H1 (cell line): ENCODE measurements around the gene TNP2. TPM values are rescaled to one million over a fixed set of nuclear protein-coding genes. Genes with fewer than 3 reads are reported as not detected.
A peak's percentile ranks its signal among the peaks of the same experiment; 100 is the strongest.

Source experiments
- CTCF ChIA-PET: fragments of 300-600 bp; sonication (Branson Sonifier 250); formaldehyde crosslinking; loops from one replicate; lab custom pipeline; 2021; ENCODE audit not compliant: partially characterized antibody; lab: Charles Lee
- POLR2A ChIA-PET: fragments of 300-600 bp; sonication (Branson Sonifier 250); formaldehyde crosslinking; loops from one replicate; lab custom pipeline; 2021; ENCODE audit warnings: inconsistent platforms; ENCODE audit not compliant: partially characterized antibody; lab: Charles Lee
- DNase-seq, 2 experiments: peaks; one replicate each; pipeline versions ENCODE4 v3.0.0 to v3.0.0-alpha.2; 2010 to 2022; ENCODE audit warnings: low spot score in 2 of 2, low read depth in 1 of 2, mixed read lengths in 1 of 2
- FAIRE-seq: peaks from 2 replicates; lab custom pipeline; 2011; peaks lifted over from hg19 to GRCh38; lab: Jason Lieb, UNC
- H2AFZ ChIP-seq: 2 replicates; pipeline ENCODE4 v1.8.1; 2012; ENCODE audit warnings: low read length, inconsistent platforms
- H2AK5ac ChIP-seq: 2 replicates; pipeline ENCODE4 v1.6.1; 2013; ENCODE audit warnings: low read depth, low read length
- H2BK120ac ChIP-seq: replicated peaks from 2 replicates; pipeline ENCODE3; 2013; ENCODE audit warnings: low read depth, low read length, inconsistent platforms
- H2BK12ac ChIP-seq: 2 replicates; pipeline ENCODE4 v1.6.1; 2013; ENCODE audit warnings: low read depth, low read length
- H2BK15ac ChIP-seq: 2 replicates; pipeline ENCODE4 v1.6.1; 2013; ENCODE audit warnings: low read length
- H2BK20ac ChIP-seq: 2 replicates; pipeline ENCODE4 v1.6.1; 2013; ENCODE audit warnings: low read length
- H2BK5ac ChIP-seq: 2 replicates; pipeline ENCODE4 v1.6.1; 2013; ENCODE audit warnings: low read depth, low read length
- H3K14ac ChIP-seq: 2 replicates; pipeline ENCODE4 v1.6.1; 2013; ENCODE audit warnings: inconsistent platforms; ENCODE audit not compliant: insufficient read length
- H3K18ac ChIP-seq: 2 replicates; pipeline ENCODE4 v1.6.1; 2013; ENCODE audit warnings: low read length; ENCODE audit errors: extremely low read depth
- H3K23ac ChIP-seq: 2 replicates; pipeline ENCODE4 v1.6.1; 2013; ENCODE audit warnings: inconsistent platforms; ENCODE audit not compliant: insufficient read length
- H3K23me2 ChIP-seq: 2 replicates; pipeline ENCODE4 v1.6.1; 2013; ENCODE audit warnings: low read depth, low read length
- H3K27ac ChIP-seq: 2 replicates; pipeline ENCODE4 v1.6.1; 2011; ENCODE audit warnings: low read depth, low read length, inconsistent platforms
- H3K27me3 ChIP-seq, 4 experiments: replicated peaks in 1 of 4; 1 replicate in 1 of 4; 2 replicates in 3 of 4; pipeline versions ENCODE4 v1.6.1 to v1.8.1; 2011 to 2013; ENCODE audit warnings: low read length in 3 of 4, mild to moderate bottlenecking in 3 of 4, inconsistent platforms in 2 of 4, mixed read lengths in 2 of 4, moderate library complexity in 1 of 4; ENCODE audit not compliant: control insufficient read depth in 3 of 4, insufficient read depth in 3 of 4; ENCODE audit errors: extremely low read depth in 1 of 4
- H3K36me3 ChIP-seq, 4 experiments: 2 replicates each; pipeline versions ENCODE4 v1.6.1 to v1.8.1; 2011 to 2013; ENCODE audit warnings: mild to moderate bottlenecking in 4 of 4, low read length in 3 of 4, moderate library complexity in 2 of 4, control low read depth in 1 of 4, inconsistent platforms in 1 of 4; ENCODE audit not compliant: insufficient read depth in 4 of 4, control insufficient read depth in 2 of 4
- H3K4ac ChIP-seq: replicated peaks from 2 replicates; pipeline ENCODE3; 2013; ENCODE audit warnings: low read length, low read depth, mixed read lengths, inconsistent platforms; ENCODE audit not compliant: insufficient read length
- H3K4me1 ChIP-seq, 4 experiments: replicated peaks in 1 of 4; 1 replicate in 1 of 4; 2 replicates in 3 of 4; pipeline versions ENCODE4 v1.6.1 to v1.8.1; 2011 to 2013; ENCODE audit warnings: low read length in 3 of 4, inconsistent platforms in 2 of 4, mixed read lengths in 1 of 4; ENCODE audit not compliant: insufficient read depth in 4 of 4, control insufficient read depth in 3 of 4
- H3K4me2 ChIP-seq, 2 experiments: 2 replicates each; pipeline versions ENCODE4 v1.6.1 to v1.8.1; 2011 to 2013; ENCODE audit warnings: low read depth in 2 of 2, low read length in 2 of 2, control low read depth in 1 of 2, inconsistent platforms in 1 of 2, mild to moderate bottlenecking in 1 of 2; ENCODE audit not compliant: insufficient read depth in 1 of 2
- H3K4me3 ChIP-seq, 4 experiments: fragments of 200-600, 300-600 bp in 1 of 4; sonication (generic), shearing (Covaris generic), sonication (Bioruptor Twin) in 1 of 4; 2 replicates each; pipeline versions ENCODE4 v1.5.1 to v1.8.1; 2011 to 2016; ENCODE audit warnings: low read length in 4 of 4, low read depth in 3 of 4, control low read depth in 2 of 4, inconsistent platforms in 2 of 4, mild to moderate bottlenecking in 2 of 4, mixed read lengths in 1 of 4, moderate library complexity in 1 of 4; ENCODE audit not compliant: insufficient read depth in 2 of 4; ENCODE audit errors: extremely low read depth in 1 of 4
- H3K56ac ChIP-seq: replicated peaks from 2 replicates; pipeline ENCODE3; 2013; ENCODE audit warnings: low read depth, mild to moderate bottlenecking, mixed read lengths, low read length, inconsistent platforms; ENCODE audit not compliant: insufficient read length
- H3K79me1 ChIP-seq: 2 replicates; pipeline ENCODE4 v1.6.1; 2013; ENCODE audit warnings: low read depth, low read length, control low read depth
- H3K79me2 ChIP-seq, 2 experiments: 2 replicates each; pipeline versions ENCODE4 v1.6.1 to v1.8.1; 2012 to 2013; ENCODE audit warnings: low read length in 2 of 2, mild to moderate bottlenecking in 2 of 2, inconsistent platforms in 1 of 2; ENCODE audit not compliant: insufficient read depth in 2 of 2, control insufficient read depth in 1 of 2
- H3K9ac ChIP-seq, 4 experiments: replicated peaks in 1 of 4; 1 replicate in 1 of 4; 2 replicates in 3 of 4; pipeline versions ENCODE4 v1.6.1 to v1.8.1; 2011 to 2013; ENCODE audit warnings: low read depth in 3 of 4, low read length in 3 of 4, control low read depth in 2 of 4, mild to moderate bottlenecking in 2 of 4, moderate library complexity in 2 of 4, inconsistent platforms in 1 of 4; ENCODE audit errors: extremely low read depth in 1 of 4
- H3K9me3 ChIP-seq, 2 experiments: 2 replicates each; pipeline versions ENCODE4 v1.6.1 to v1.8.1; 2012 to 2013; ENCODE audit warnings: mild to moderate bottlenecking in 2 of 2, moderate library complexity in 2 of 2, control low read depth in 1 of 2, inconsistent platforms in 1 of 2, low read depth in 1 of 2, low read length in 1 of 2, mixed read lengths in 1 of 2; ENCODE audit not compliant: insufficient read depth in 2 of 2
- H4K20me1 ChIP-seq, 2 experiments: replicated peaks in 1 of 2; 2 replicates each; pipeline versions ENCODE3 to v1.8.1; 2011 to 2013; ENCODE audit warnings: inconsistent platforms in 2 of 2, low read length in 2 of 2, mild to moderate bottlenecking in 1 of 2; ENCODE audit not compliant: insufficient read depth in 2 of 2, control insufficient read depth in 1 of 2
- H4K5ac ChIP-seq: 2 replicates; pipeline ENCODE4 v1.6.1; 2013; ENCODE audit warnings: low read length, low read depth, mixed read lengths, inconsistent platforms; ENCODE audit not compliant: insufficient read length
- H4K8ac ChIP-seq: 2 replicates; pipeline ENCODE4 v1.8.0; 2013; ENCODE audit warnings: mild to moderate bottlenecking, moderate library complexity, low read length, inconsistent platforms; ENCODE audit not compliant: insufficient read depth; ENCODE audit errors: extremely low read depth
- H4K91ac ChIP-seq: replicated peaks from 2 replicates; pipeline ENCODE3; 2013; ENCODE audit warnings: low read length, mixed read lengths, inconsistent platforms; ENCODE audit not compliant: insufficient read length
- CHD2 ChIP-seq: IDR thresholded peaks from 2 replicates; pipeline ENCODE4 v1.6.1; 2012; ENCODE audit warnings: low read length, improper control_type of control experiment
- SUZ12 ChIP-seq: fragments of 200-600 bp; sonication (generic); IDR thresholded peaks from 2 replicates; pipeline ENCODE4 v1.6.1; 2012; ENCODE audit warnings: mild to moderate bottlenecking, inconsistent platforms, low read length, moderate library complexity, mixed read lengths
- WGBS, 2 experiments: shearing (Covaris generic) in 1 of 2; methylation state at CpG; one replicate each; pipeline versions ENCODE4 v1.1.6 to v1.1.7; 2013 to 2015; ENCODE audit warnings: low lambda C conversion rate in 2 of 2, mixed read lengths in 2 of 2, inconsistent platforms in 1 of 2, low coverage in 1 of 2, missing lambda C conversion rate in 1 of 2; ENCODE audit not compliant: insufficient replicate concordance in 2 of 2, insufficient coverage in 1 of 2, insufficient read length in 1 of 2; ENCODE audit errors: extremely low coverage in 1 of 2, missing lambda C conversion rate in 1 of 2; 5-methylcytosine and 5-hydroxymethylcytosine counted together
- polyA plus RNA-seq, 7 experiments: library from polyadenylated mRNA; depleted of rRNA in 3 of 7; stranded (reverse) in 5 of 7; unstranded in 2 of 7; fragments of >200 nt in 5 of 7; fragments of 200-250 nt in 2 of 7; gene quantifications; 1 replicate in 5 of 7; 2 replicates in 1 of 7; 4 replicates in 1 of 7; pipeline versions ENCODE4 v1.2.1 to v1.2.3, GENCODE V29; 2011 to 2013; ENCODE audit warnings: missing spikeins in 2 of 7, mixed read lengths in 2 of 7
- total RNA-seq: library from RNA; stranded (reverse); fragmentation: NEBNext Ultra II Directional; extraction: Animal tissue kit (Norgen Biotek cat#: 25700); gene quantifications from 2 replicates; pipeline ENCODE4 v1.2.1, GENCODE V29; 2021
- TF ChIP-seq, protein P1 (sequence below): IDR thresholded peaks from 2 replicates; pipeline ENCODE4 v1.6.1; 2011; ENCODE audit warnings: low read length, improper control_type of control experiment

TNP2 gene
- total and polyA plus RNA-seq, 2 of the 8 experiments (the other 6 are each of a cell fraction or from before 2014, with no cell fraction given), result not detected

DNA sequence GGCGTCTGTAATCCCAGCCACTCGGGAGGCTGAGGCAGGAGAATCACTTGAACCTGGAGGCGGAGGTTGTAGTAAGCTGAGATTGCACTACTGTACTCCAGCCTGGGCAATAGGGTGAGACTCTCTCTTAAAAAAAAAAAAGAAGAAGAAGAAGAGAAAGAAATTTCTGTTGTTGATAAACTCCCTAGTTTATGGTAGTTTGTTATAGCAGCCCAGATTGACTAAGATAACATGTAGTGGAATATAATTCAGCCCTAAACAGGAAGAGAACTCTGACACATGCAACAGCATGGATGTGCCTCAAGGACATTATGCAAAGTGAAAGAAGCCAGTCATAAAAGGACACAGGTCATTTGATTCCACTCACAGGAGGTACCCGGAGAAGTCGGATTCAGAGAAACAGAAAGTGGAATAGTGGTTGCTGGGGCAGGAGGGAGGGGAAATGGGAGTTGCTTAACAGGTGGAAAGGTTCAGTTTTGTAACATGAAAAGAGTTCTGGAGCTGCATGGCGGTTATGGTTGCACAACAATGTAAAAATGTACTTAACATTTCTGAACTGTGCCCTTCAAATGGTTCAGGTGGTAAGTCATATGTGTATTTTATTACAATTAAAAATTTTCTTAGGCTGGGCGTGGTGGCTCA, 38.0 kb upstream of the TNP2 start:
- Histone ChIP-seq H3K9ac (no peak overlapping the region), H2BK20ac (0 out of 2 replicates have a peak overlapping the region, but pooled peaks have one; percentile 37), H3K9me3 (no peaks in the 10 kb centered on the region), H3K18ac (no peak overlapping the region), H3K23ac (no peak overlapping the region), H3K4me1 (peaks cover 0 to 12% (median 3%) of the 10 kb centered on the region in 4 experiments; a peak in 4 of 7 replicates), H3K27me3 (no peaks in the 10 kb centered on the region), H3K79me2 (no peaks in the 10 kb centered on the region), H3K4me2 (no peak overlapping the region), H4K91ac (no peak overlapping the region), H3K56ac (no peak overlapping the region), H3K27ac (no peak overlapping the region), H3K4ac (no peak overlapping the region), H2BK5ac (no peak overlapping the region), H4K8ac (no peak overlapping the region), H4K20me1 (no peaks in the 10 kb centered on the region), H3K14ac (no peak overlapping the region), H4K5ac (no peak overlapping the region), H3K36me3 (no peaks in the 10 kb centered on the region), H2AK5ac (no peak overlapping the region), H2BK15ac (0 out of 2 replicates have a peak overlapping the region, but pooled peaks have one; percentile 10), H3K79me1 (no peaks in the 10 kb centered on the region), H3K4me3 (no peak overlapping the region), H3K23me2 (no peaks in the 10 kb centered on the region), H2AFZ (no peak overlapping the region), H2BK120ac (no peak overlapping the region), H2BK12ac (peak overlapping the region; percentile 52; the same call in 1 of the 2 replicates)
- WGBS, 2 experiments, result 88% methylated on average over 7 of the region's 7 CpGs; no CpG with 5 or more reads in 1 of the 2 experiments
- DNase-seq (no peak), FAIRE-seq (no peak)
- POLR2A ChIA-PET, result interaction anchor here (0.7 to 1.8 kb wide), 4 partner anchors 9 to 51 kb away, joined by 4 to 6 read pairs (median 4); partner anchors contain the start of gene SOCS1
- CTCF ChIA-PET, result interaction anchor here (1.2 to 2.6 kb wide), 3 partner anchors 12 to 80 kb away, joined by 3 to 7 read pairs (median 4); no protein-coding TSS in a partner anchor
- TF ChIP-seq, protein P1, sequence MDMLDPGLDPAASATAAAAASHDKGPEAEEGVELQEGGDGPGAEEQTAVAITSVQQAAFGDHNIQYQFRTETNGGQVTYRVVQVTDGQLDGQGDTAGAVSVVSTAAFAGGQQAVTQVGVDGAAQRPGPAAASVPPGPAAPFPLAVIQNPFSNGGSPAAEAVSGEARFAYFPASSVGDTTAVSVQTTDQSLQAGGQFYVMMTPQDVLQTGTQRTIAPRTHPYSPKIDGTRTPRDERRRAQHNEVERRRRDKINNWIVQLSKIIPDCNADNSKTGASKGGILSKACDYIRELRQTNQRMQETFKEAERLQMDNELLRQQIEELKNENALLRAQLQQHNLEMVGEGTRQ, result no peak
- TF ChIP-seq SUZ12, result no peak
- no peak for TF ChIP-seq CHD2
